Cerebellar nuclear complex (tissue), 1 donor: ENCODE data around the gene NPAS3.

ENCODE experiments used
- DNase-seq, 2 experiments: peaks; one replicate each; lab custom pipeline; 2025; lab: John Stamatoyannopoulos, UW

Gene NPAS3

DNA sequence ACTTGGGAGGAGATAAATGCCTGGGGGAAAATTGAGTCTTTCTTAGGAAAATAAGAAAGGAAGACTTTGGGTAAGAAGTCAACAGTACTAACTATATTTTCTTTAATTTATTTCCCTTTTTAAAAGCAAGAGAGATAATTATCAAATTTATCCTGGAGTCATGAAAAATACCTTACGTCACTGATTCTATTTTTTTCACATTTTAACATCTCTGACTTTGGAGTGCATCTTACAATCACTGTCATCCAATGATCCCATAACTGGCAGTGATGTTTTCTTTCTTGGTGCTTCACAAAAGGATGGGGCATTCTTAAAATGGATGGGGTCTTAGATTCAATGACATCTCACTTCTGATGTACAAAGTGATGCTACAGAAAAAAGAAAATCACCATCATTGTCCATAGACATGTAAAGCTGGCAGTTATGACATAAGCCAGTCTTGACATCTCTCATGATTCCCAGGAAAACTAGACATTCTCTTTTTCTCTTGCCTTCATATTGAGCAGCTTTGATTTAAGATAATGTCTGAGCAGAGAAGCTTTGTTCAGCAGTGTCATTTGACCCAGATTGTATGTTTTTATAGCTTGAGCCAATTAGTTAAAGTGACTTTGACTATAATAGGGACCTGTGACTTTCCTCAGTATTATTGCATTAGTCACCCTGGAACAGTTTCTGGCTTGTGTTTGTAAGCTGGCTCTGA is 776.0 kb downstream of the NPAS3 start:
- no peak for DNase-seq

DNA sequence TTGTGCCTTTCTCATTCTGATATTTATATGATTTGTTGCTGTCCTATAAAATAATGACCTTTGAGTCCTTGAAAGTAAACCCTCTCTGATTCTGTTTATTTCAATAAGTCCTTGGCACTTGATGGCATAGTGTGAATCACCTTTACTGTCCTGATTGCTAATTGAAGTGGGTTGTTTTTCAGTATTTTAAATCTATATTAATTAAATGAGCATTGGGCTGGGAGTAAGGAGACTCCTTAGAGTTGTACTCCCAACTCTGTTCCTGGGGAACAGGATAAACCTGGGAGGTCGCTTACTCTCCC is 776.5 kb downstream of the NPAS3 start:
- DNase-seq = no peak

DNA sequence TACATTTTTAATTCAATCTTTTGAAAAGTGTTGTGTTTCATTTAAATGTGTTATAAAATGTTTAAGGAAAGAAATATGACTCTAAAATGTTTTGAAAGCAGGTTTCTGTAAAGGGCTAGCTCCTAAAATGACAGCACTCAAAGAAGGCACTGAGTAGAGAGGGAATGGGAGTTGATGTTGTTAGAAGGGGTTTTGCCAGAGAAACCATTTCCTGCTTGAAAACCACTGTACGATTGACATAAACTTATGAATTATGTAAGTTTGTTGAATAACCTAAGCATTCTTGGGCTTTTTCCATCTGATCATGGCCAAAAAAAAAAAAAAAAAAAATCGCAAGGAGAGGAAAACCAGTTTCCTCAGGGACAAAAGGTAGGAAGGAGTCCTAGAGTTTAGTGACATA is 778.2 kb downstream of the NPAS3 start:
- DNase-seq = no peak

DNA sequence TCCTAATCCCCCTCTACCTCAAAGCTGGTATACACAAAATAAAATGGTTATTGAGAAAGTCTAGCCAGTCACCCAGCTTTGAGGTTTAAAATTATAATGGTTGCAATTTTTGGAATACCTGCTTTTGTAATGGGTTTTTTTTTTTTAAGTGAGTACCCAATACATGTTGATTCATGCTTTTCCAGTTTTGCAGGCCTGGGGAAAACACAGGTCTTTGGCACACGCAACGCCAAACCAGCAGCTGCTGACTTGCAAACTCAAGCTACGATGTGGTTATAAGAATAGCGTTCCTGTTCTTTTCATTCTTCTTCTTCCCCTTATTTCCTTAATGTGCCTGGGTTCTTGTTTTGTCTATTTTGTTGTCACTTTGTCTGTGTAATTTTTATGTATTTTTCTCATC is 779.2 kb downstream of the NPAS3 start:
- DNase-seq = no peak

DNA sequence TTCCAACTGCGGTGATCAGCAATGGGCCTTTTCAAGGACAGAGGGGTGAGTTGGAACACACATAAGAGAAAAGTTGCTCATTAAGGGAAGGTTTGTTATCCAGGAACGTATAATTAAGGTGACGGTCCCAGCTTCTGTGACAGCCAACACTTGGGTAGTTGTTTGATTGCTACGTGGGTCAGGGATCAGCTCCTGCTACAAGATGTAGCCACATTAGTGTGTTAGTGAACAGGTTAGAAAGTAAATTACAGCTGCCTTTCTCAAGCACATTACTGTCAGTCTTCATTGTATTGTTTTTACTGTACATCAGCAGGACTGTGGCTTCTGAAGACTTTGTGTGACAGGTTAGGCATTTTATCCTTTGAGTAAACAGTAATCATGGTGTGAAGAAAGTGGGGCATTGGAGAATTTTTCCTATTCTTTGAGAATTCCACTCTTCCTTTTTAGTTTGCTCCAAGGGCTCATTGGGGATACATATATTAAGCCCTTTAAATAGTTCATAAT is 781.7 kb downstream of the NPAS3 start:
- DNase-seq = no peak

DNA sequence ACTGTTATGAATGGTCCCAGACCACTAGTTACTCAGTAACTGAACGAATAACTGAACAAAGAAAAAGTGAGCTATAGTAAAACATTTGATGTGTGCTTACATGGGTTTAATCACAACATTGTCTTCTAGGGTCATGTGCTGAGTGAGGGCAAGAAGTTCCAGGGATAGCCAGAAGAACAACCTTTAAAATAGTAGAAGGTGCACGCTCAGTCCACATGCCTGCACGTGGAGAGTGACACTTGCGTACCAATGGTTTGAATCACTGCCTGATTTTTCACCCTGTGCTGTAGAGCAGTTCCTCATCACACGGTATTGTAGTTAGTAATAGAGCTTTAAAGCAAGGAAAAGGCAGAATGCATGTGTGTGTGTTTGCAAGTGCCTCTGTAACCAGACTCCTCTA is 788.0 kb downstream of the NPAS3 start:
- DNase-seq = no peak

DNA sequence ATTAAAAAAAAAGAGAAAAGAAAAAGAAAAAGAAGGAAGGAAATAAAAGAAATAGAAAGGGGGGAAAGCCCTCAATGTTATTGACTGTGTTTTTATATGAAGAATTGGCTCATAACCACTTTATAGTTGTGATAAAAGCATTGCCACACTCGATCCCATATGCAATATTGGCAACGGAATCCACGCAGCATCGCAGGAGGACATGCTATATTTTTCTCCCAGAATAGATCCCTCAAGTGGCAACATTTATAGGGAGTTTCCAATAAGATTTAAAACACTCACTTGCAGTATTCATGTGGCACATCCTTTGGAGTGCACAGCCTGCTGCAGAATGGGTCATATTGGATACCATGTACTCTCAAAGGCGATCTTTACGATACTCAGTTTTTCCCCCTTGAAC is 788.9 kb downstream of the NPAS3 start:
- no peak for DNase-seq

DNA sequence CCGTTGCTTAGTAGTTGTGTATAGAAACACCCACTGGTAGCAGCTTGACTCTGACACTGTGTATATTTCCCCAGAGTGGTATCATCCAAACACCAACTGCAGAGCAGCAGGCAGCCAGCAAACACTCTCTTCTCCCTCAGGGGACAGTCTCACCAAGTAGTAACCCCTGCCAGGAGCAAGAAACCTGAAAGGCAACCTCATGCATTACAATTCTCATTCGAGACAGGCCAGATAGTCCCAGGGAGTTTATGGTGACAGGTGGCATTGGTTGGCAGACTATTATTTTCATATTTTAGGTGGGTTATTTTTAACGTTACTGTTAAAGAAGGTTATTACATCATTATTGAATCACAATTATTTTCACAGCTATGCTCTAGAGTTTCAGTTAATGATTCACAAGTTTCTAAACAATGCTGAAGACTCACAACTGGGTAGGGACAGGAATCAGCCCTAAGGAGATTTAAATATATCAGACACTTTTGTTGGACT is 789.4 kb downstream of the NPAS3 start:
- no peak for DNase-seq

DNA sequence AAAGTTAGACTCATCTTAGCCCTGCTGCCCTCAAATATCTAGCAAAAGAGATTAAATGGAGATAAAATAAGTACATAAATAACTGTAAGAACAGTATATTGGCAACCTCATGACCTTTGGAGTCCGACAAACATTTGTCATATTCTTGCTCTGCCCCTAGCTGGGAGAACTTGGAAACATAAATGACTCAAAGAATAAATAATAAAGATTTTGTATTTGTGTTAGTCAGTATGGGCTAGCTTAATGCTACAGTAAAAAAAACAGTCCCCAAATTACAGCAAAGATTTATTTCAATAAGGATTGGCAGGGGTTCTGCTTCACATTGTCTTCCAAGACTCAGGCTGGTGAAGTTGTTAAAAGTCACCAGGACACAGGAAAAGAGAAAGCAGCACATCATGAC is 791.5 kb downstream of the NPAS3 start:
- DNase-seq = no peak

DNA sequence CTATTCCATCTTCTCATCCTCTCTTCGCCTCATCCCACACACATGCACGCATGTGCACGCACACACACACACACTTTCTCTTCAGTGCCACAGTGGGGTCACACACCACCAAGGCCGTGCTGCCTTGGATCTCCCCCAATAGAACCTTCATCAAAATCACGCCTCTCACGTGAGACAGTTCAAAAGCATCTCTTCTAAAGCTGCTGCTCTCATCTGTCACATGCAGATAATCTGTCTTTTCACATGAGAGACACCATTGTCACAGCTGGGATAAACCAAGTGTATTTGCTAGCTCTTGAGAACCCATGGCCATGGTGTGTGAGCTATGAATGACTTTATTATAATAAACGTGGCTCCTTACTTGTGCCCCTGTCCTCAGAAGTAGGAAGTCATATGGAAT is 793.5 kb downstream of the NPAS3 start:
- no peak for DNase-seq

DNA sequence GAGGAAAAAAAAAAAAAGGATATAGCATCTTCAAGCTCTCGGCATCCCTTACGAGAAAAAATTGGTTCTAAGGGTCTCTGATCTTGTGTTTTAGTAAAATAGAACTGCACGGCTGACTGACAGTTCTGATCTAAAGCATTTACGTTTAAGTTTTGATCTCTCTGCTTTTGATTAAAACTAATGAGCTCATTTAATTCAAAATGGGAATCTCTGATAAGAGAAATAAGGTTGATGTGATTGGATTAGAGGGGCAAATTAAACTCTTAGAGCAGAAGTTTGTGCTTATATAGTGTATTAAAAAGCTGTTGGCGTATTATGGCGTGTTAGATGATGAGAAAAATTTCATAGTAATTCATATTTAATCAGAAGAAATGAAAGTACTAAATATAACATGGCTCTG is 794.6 kb downstream of the NPAS3 start:
- no peak for DNase-seq

DNA sequence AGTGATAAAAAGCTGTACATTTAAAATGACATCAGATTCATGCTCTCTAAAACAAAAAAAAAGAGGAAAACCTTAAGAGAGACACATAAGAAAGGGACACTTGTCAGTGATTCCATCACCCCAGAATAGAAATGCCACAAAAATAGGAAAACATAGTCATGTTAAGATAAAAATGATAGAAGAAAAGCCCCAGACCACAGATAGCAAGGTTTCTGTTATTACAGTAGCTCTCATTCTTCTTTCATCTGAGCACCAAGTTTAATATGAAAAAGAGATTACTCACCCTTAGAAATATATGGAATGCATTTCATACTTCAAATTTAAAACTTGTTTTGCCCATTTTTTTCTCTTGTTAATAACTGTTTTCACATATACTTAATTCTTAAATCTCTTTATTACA is 795.0 kb downstream of the NPAS3 start:
- no peak for DNase-seq

DNA sequence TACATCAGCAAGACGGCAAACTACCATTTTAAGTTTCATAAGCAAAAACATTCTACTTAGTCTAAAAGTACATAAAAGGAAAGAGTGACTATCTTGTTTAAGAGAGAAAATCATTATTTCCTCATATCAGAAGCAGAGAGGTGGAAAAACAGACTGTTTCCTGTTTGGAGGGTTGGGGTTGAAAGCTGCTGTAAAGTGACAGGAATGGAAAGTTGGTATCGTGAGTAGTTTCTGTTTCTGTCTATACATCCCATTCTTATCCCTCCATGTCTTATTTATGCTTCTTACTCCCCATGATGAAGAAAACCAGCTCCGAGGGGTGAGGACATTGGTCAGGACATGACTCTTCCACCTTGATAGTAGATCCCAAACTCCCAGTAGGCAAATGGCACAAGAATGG is 795.7 kb downstream of the NPAS3 start:
- DNase-seq = no peak

DNA sequence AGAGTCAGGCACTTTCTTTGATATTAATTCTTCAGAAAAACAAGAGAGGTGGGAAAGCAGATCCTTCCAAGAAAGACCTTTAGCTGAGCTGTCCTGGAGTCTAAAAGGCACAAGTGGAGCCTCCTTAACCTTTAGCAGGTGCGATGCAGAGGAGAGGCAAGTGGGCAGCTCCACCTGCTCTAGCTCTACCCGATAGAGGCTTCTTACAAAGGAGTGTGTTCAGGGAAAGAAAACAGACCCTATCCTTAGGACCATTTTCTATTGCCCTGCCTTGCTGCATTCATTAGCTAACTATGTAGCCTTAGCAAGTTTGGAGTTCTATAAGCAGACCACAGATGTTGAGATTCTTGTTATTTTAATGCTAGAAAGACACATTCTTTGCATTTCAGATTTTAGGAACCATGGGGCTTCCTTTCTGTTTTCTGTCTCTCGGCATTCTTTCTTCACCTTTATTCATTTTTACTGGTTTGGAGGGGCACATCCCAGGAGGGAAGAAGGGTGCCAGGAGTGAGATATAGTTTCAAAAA is 797.7 kb downstream of the NPAS3 start:
- no peak for DNase-seq

DNA sequence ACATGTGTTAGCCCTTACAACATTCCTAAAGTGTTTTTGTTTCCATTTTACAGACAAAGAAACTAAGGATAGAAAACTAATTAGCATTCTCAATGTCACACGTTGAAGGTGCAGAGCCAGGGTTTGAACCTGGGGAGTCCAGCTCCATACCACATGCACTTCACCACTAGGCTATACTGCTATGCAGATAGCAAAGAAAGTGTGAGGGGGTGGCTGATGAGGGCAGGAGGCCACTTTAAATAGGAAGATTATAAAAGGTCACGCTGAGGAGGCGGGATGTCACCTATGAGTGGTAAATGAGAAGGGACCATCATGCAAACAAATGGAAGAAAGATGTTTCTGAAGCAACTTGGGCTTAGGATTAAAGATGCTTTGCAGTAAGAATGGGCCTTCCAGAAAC is 798.3 kb downstream of the NPAS3 start:
- no peak for DNase-seq

DNA sequence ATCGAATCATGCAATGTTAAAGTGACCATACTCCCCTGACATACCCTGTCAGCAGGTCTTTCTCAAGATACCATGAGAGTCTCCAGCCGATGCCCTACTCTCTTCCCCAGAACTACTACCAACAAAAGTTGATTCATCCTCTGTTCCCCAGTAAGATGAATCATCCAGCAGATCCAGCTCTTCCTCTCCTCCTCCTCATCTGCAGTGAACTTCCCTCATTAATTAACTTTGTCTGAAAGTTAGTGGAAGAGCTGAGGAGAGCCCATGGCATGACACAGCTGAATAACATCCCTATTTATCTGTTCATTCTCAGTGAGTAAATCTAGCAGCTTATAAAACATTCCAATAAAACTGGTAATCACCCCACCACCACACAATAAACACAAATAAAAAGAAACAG is 798.8 kb downstream of the NPAS3 start:
- no peak for DNase-seq

DNA sequence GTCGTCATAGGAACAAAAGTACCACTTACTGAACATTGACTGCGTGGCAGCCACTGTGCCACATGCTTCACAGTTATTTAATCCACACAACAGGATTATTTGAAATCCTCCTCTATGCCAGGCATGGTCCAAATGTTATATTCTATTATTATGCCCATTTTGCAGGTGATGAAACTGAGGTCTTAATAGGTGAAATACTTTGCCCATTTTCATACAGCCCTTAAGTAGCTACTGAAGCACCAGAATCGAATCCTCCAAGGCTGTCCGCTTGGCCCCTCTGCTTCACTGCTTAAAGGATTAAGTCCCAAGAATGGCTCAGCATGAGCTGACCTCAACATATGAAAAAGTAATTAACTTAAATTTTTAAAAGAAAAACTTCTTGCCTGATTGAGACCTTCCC is 799.4 kb downstream of the NPAS3 start:
- no peak for DNase-seq

DNA sequence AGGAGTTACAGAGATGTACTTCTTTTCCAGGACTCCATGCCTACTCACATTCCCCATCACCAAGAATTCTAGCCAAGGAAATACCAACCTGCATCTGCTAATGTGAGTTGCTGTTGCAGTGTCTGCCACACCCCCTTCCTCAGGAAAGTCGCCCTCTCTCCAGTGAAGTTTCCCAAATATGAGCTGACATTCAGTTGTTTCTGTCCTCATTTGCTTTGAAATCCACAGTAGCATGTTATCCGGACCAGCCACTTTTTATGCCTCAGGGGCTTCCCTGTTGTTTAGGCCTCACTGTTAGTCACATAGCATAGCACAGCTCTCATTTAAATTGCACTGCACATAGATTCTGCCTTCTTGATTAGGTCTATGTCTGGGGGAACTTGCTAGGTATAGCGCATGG is 799.8 kb downstream of the NPAS3 start:
- DNase-seq = no peak

DNA sequence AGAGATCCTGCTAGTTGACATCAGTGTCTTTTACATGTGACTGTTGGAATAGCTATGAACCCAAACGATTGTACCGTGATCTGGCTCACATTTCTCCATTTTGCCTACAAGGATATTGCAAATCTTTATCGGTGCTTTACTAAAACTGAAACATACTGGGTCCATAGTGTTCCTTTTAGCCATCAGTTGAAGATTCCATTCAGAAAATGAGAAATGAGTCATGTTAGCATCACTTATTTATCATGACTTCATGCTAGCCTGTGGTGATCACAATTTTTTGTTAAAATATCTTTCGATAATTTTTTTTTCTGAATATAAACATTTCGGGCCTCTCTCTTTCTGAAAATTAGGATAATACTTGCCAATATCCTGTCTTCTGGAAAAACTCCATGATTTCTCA is 801.9 kb downstream of the NPAS3 start:
- DNase-seq = no peak

DNA sequence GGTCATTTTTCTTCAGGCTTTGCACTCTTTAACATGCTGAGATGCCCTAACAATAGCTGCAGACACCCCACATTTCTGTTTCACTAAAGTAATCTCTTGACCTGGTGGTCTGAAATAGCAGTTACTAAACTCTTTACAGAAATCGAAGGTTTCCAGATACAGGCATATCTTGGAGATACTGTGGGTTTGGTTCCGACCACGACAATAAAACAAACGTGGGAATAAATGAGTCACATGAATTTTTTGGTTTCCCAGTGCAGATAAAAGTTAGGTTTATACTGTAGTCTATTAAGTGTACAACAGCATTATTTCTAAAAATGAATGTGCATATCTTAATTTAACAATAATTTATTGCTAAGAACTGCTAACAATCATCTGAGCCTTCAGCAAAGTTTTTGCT is 803.5 kb downstream of the NPAS3 start:
- no peak for DNase-seq

DNA sequence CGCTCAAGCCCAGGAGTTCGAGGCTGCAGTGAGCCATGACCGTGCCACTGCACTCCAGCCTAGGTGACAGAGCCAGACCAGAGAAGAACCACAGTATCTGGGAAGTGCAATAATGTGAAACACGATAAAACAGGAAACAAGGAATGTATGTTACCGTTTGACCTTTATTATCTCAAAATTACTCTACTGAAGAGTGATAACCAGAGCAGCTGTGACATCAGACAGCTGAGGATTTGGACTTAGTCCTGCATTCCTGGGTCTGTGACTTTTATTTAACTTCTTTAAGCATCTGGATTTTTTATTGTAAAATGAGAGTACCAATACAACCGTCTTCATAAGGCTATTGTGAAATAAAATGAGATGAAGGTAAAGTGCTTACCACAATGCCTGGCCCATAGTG is 806.5 kb downstream of the NPAS3 start:
- DNase-seq = no peak

DNA sequence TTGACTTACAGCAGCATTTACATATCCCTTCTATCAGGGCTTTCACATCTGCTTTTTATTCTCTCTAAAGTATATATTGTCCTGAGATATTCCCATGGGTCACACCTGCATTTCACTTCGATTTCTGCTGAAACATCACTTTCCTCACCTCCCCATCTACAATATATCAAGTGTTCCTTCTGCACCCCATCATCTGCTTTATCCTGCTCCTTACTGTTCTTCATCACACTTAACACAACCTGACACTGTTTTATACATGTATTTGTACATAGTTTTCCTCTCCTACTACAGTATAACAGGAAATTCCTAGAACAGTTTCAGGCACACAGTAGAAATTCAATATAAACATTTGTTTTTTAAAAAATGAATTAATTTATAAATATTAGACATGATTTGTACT is 809.1 kb downstream of the NPAS3 start:
- DNase-seq = no peak

DNA sequence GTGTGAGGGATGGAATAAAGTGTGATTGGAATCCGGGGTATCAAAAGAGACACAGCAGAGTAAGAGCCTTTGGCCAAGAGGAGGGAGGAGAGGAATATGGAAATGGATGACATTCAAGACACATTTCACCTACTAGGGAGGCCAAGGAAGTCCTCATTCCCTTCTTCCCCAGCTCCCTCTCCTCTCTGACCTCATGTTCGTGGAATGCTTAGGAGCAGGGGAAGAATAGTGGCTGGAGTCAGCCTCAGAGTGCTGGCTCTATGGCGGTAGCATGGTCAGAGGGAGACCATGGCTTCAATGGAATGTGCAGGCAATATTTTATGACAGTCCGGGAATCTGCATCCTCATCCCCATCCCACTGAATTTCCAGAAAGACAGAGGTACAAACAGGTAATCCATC is 815.6 kb downstream of the NPAS3 start:
- DNase-seq = no peak

DNA sequence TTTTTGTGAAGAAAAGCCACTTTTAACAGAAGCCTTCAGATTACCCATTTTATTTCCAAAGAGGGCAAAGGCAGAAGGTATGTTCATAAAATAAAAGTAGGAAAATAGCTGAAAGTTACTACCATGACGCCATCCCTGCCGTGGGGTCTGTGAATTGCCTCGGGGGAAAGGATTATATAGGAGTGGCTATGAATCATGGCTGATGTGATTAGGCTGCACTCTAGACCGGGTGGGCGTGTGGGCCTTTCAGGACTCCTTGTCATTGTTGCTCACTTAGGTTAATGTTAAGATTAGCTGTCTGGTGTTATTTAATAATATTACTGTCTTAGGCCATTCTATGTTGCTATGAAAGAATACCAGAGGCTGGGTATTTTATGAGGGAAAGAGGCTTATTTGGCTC is 816.7 kb downstream of the NPAS3 start:
- DNase-seq = no peak
